NCI-H2171 (cell line): ENCODE measurements around the gene KIF16B.
"Not testable (repeated sequence)": the region's sequence is repeated elsewhere in the genome, so short reads cannot be mapped to it uniquely, and the experiment has no call there.

ENCODE experiments used
- DNase-seq: peaks from one replicate; lab custom pipeline; 2025; lab: John Stamatoyannopoulos, UW

KIF16B gene

DNA sequence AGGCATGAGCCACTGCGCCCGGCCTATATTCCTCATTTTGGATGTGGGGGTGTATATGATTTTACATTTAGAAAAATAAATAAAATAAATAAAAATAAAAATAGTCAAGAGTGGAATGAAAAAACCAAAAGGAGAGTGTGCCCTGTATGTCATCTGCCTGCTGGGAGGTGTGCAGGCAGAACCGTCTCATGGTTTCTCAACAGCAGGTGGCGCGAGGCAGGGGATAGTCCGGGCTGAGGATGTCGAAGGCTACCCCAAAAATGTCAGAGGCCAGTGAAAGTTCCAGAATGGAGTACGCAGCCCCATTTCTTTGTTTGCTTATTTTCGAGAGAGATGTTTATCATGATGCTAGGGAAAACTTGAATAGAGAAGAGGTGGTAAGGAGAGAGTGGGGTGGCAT lies 16.4 kb upstream of the KIF16B start:
- DNase-seq: no peak

DNA sequence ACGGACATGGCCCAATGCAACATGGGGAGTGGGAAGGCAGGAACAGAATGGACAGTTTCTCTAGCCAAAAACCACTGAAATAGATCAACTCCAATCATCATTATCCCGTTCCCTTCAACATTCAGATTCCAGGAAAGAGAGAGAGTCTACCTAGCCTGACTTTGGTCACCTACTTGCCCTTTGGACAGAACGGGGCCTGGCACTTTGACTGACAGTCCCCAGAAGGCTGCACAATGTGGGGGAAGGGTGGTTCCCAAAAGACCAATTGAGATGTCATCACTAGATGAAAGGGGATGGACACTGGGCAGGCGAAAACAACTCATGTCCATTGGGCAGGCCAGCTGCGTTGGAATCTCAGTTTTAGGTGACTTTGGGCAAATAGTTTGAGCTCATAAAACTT lies 15.0 kb upstream of the KIF16B start:
- no peak for DNase-seq

DNA sequence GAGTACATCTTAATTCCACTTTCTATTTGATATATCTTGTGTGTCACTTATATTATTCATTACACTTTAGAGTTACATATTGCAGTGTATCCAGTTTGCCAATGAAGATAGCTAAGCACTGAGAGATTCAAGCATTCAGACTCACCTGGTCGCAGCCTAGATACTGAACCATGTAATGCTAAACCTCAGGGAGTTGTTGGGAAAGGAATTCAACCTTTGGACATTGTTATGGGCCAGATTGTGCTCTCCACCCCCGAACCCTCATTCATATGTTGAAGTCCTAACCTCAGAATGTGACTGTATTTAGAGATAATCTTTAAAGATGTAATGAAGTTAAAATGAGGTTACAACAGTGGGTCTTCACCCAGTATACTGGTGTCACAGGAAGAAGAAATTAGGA lies 13.8 kb upstream of the KIF16B start:
- no peak for DNase-seq

DNA sequence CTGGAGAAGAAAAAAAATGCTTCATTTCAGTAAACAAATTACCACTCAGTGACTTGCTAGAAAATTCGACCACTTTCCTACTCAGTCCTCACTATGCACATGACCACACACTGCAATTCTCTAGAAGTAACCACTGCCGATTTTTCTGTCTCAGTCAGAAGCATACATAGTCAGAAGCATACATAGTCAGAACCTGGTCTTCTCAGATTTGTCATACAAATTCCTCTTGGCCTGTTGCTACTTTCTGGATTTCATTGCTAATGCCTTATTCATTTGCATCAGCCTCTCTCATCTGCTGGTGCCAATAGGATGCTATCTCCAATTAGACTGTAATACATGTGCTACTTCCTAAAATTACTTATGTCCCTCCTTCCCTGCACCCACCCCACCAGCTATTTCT lies 10.2 kb upstream of the KIF16B start:
- no peak for DNase-seq

DNA sequence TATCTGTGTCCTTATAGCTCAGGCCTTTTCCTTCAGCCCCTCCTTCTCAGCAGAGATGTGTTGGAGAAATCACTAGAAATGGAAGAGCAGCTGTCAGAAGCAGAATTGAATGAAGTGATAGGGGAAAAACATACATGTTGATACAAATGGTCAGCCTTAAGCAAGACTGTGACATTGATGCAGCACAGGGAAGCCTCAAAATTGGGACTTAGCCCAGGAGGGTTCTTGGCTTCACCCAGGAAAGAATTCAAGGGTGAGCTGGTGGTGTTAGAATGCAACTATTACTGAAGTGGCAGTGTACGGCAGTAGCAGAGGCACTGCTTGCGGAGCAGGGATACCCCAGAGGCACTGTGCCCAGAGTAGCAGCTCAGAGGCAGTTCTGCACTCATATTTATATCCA lies 8.0 kb upstream of the KIF16B start:
- DNase-seq: no peak

DNA sequence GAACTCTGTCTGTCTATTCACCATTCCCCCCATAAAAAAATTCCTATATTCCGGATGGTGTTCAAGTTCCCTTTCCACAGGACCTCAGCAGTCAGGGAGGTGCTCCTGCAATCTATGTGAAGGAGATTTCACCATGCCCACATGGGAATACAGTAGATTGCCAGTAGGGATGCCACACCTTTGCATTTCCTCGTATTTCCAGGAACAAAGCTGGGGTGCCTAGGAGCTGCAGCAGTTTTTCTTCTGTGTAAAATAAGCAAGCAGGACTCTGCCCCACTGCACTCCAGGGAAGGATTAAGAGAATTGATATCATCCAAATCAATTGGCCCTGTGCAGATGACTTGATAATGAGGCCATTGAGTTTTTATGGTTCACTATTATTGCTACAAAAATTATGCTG lies 7.4 kb upstream of the KIF16B start:
- DNase-seq: no peak

DNA sequence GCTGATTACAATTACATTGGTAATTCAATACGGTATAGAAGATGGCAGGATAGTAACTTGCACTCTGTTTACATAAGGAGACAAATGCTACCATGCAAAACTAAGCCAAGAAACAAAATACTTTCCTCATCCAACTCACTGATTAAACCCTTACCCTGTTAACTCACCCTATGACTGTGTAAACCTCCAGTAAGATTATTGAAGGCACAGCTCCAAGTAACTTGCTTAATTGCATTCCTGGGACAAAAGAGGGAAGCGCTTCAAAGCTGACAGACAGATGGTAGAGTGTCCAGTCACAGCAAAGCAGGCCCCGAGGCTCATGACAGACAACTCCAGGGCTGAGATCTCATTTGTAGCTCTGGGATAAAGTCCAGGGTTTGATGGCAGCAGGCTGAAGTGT lies 6.9 kb upstream of the KIF16B start:
- DNase-seq: peak; percentile 17

DNA sequence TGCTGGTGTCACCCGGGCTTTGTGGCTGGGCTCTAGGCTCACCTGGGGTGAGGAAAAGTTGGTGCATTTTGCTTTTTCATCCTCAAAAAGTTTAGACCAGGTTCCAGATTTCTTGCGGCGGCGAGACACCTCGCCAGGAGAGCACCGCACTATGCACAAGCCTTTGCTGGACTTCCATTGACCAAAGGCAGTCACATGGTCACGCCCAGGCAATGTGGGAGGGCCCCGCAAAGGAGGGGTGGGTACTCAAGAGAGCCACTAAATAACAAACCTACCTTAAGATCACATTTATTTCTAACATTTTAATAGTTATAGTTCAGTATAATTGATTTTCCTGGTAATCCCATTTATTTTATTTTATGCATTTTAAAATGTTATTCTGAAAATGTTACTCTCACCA lies 3.0 kb upstream of the KIF16B start:
- no peak for DNase-seq

DNA sequence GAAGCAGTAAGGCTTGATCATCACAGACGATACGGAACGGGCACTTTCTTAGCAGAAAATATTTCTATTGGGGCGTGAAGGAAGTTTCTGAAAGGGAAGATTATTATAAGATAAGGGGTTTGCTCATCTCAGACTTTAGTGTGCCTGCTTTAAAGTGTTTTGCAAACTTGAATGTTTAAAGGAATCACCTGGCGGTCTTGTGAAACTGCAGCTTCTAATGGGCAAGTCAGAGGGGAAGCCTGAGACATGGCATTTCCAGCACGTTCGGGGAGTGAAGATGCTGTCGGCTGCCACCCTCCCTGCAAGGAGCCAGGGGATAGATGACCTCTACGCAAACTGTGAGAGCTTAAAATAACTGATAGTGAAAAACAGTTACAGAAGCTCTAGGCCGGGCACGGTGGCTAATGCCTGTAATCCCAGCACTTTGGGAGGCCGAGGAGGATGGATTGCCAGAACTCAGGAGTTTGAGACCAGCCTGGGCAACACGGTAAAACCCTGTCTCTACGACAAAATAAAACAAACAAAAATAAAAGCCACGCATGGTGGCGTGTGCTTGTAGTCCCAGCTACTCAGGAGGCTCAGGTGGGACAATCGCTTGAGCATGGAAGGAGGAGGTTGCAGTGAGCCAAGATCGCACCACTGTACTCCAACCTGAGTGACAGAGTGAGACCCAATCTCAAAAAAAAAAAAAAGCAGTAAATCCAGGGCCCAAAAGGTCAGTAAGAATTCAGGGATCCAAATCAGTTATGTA lies 2.3 kb upstream of the KIF16B start:
- DNase-seq: no peak

DNA sequence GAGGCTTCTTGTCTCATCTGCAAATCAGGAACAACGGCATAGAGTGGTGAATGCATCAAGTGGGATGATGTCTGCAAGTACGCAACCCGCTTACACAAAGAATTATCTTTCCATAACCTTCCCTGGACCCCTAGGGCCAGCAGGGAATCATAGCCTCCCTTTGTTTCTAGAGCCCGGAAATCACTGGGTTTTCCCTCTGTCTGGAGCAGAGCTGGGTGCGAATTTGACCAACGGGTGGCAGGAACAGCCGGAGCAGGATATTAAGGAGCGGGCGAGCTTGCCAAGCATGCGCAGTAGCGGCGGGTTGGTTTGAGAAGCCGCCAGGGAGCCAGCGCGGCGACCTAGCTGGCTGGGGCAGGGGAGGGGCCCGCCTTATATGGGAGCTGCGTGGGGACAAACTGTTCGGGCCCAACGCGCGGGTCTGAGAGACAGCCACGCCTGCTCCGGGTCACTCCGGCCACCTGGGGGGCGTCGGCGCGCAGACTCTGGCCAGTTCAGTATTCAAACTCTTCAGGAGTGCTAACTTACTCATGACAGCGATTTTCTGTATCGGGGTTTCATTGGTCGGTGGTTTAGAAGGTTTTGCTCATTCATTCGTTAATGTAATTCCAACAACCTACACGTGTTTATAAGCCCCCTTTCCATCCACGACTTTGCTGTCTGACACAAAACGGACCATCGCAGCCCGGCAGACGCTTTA lies 1.6 kb upstream of the KIF16B start:
- peak; percentile 64 for DNase-seq

DNA sequence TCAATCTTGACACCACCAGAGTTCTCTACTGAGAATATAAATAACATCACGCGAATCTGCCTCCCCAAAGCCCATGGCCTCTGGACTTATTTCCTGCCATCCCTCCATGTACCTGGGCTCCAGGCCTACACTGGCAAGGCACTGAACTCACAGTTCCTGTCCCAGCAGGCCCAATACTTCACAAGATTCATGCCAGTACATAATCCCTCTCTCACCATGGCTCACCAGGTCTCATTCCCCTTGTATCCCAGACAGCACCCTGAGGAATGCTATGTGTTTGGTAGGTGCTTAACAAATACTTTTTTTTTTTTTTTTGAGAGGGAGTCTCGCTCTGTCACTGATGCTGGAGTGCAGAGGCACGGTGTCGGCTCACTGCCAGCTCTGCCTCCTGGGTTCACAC lies 1.9 kb downstream of the KIF16B start:
- no peak for DNase-seq

DNA sequence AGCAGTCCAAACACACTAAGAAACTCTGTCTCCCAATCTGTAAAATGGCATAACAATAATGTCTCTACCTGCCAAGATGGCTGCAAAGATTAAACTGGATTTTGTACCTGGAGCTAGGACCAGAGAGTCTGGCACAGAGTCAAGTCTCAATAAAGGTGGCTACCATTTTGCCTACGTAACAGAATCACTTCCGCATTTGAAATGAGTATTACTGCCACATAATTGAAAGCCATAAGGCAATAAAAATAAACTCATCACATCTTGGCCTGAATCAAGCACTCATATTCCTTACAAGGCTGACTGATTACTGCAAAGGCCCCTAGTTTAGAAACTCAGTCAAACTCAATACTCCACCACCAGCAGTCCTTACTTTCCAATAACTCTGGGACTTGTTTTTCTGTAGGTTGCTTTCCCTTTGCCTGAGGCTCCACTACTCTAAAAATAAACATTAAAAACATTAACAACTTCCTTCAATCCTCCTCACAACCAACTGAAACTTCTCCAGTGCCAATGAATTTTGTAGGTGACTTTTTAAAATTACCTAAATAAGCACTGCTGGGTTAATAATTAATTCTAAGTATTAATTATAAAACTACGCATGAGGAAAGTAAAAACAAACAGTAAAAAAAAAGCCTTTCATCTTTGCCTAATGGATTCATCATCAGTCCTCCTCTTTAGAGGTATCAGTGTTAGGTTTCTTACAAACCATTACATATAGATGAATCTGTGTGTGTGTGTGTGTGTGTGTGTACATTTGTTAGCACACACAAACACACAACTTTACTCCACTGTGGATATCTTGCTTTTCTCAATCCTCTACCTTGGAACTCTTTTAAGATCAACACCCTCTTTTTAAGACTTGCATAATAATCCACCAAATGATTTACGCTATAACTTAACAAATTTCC lies 3.7 kb downstream of the KIF16B start:
- no peak for DNase-seq

DNA sequence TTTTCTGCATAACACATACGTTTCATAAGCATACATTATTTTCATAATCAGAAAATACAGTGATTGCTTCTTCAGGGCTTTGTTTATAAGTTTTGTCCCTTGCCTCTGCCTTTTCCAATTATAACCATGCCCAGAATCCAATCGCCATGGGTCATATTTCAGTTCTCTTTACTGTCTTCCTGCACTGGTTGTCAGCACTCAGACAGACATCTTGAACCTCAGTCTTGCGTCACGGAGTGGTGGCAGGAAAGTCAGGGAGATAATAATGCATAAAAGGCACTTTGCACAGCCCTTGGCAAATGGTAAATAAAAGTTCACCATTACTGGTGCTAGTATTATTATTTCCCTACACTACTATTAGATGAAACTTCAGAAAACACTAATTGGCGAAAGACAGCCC lies 7.2 kb downstream of the KIF16B start:
- no peak for DNase-seq

DNA sequence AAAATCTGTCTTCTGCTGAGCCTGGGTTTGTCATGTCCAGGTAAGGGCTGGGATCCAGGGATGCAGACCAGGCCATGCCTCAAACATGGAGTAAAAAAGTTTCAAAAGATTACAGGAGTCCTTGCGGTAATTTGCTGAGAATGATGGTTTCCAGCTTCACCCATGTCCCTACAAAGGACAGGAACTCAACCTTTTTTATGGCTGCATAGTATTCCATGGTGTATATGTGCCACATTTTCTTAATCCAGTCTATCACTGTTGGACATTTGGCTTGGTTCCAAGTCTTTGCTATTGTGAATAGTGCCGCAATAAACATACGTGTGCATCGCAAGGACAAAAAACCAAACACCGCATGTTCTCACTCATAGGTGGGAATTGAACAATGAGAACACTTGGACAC lies 9.2 kb downstream of the KIF16B start:
- not testable (repeated sequence) for DNase-seq

DNA sequence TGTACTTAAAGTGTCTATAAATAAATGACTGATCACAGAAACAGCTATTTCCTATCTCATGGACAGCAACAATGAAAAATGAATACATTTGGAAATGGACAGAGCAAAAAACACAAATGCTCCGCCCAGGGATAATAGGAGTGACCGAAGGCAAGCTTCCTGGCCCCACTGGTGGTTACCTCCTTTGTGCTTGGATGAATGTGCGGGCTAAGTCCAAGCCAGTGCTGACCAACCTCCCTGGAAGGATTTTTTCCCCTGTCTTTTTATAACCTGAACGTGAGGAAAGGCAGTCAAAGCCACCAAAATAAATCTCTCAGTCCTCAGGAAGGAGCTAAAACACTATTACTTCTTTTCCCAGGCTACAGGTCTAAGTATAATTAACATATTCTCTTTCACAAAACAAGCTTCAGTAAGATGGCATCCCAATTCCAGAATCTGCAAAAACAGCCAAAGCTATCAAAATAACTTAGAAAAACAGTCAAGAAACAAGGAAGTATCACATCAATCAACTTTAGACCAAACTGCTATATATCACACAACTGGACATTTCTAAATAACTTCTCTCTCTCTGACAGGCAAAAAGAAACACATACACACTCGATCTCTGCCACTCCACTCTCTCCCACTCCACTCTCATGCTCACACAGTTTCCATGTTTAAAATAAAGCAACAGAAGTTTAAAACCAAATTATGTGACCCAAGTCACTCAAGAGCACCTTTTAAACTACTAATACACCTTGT lies 10.0 kb downstream of the KIF16B start:
- no peak for DNase-seq

DNA sequence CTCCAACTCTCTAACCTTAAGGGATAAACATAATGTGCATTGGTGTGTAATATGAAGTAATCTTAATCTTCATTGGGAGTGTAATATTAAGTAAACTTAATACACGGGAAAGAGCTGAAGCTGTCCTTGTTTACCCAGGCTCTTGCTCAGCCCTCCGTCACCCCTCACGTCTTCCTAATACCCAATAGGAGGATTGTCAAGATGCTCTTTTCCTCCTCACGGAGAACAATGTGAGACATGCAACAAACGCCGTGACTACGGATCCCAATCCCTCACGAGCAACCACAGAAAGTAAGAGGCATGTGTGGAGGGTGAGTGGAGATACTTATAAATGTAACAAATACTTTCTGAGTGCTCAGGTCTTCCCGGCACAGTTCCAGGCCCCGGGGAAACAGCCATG lies 11.0 kb downstream of the KIF16B start:
- no peak for DNase-seq

DNA sequence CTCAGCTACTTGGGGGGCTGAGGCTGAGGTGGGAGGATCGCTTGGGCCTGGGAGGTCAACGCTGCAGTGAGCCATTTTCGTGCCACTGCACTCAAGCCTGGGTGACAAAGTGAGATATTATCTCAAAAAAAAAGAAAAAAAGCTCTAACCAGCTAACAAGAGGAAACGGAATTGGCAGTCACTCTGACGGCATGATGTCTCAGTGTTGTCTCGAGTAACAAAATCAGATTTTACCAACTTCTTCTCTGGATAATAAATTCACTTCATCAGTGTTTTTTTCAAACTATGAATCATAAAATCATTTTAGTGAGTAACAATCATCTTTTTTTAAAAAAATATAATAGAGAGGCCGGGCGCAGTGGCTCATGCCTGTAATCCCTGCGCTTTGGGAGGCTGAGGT lies 12.6 kb downstream of the KIF16B start:
- no peak for DNase-seq

DNA sequence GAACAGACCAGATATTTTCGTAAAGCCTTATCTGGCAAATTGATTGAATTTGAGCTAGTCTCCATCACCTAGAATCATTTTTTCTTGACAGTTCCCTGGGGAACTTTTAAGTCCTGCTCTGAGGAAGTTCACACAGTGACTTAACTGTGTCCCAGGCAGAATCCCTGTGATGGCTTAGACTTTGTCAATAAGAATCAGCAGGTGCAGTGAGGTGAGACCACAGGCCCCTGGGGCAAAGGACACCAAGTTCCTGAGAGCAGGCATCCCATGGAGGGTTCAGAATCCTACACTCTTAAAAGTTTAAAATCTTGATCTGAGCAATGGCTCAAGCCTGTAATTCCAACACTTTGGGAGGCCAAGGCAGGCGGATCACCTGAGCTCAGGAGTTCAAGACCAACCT lies 13.0 kb downstream of the KIF16B start:
- no peak for DNase-seq

DNA sequence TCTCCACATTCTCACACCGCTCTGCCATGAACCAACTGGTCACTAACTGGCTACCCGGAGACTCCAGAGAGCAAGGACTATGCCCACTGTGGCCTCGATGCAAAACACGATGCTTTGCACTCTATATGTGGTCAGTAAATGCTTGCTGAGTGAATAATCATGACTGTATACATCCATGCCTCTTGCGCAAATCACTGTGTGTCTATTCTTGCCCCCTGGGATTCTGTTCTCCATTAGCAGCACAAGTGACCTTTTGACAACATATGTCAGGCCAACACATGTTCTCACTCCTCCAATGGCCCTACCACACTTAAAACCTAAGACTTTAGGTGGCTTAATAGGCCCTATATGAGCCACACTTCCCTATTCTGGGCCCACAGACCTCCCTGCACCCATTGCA lies 16.9 kb downstream of the KIF16B start:
- no peak for DNase-seq

DNA sequence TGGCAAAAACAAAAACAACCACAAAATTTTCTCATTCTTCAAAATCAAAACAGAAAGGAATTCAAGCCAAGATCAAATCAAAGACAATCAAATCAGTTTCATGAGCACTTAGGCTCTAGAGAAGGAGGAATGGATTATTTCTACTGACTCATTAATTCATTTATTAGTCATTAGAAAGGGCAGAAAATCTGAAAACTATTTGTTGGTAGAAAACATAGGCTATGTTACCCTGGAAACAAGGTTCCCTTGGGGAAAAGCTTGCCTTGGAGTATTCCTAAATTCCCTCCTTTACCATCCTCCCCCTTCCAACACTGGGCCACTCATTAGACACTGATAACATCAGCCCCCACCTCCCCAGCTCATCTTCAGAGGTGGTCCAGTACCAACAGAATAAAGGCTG lies 17.5 kb downstream of the KIF16B start:
- DNase-seq: peak; percentile 34

DNA sequence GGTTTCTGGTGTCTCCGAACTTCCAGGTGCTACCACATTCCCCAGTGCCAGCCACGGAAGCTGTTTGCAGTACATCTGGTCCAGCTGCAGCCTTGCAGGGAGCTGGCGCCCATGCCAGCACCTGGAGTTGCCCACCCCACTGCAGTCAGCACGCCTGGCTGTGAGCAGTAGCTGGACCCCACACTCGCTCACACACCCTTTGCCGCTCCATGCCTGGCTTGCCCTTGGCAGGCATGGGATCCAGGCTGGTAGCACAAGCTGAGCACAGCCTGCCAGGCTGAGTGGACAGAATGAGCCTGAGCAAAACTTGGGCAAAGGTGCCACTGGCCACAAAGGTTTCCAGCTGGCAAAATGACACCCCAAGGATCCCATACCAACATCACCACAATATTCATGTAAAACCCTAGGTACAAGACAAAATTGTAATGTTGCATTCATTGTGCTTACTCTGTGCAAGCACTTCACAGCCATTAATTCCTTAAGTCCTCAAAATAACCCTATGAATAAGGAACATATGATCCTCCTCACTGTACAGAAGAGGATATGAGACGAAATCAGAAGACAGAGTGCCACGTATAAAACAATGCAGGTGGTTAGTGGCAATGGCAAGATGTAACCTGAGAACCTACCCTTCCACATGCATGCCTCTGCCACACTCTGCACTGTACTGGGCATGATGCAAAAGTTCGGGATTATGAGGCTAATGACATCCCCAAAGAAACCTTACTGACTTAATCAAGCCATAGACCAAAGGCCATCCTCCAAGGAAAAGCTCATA lies 18.3 kb downstream of the KIF16B start:
- peak; percentile 61 for DNase-seq
